ENCODE measurements around the gene CCDC78. TPM values are rescaled to one million over a fixed set of nuclear protein-coding genes. Genes with fewer than 3 reads are reported as not detected.

The CCDC78 gene
- total and polyA plus RNA-seq, 3 donors from 2014 or later = 3.2 to 6.1 (median 5.7) TPM

GRCh38 chr16:726188-726437 is 130 bp downstream of the CCDC78 start:
- Histone ChIP-seq H3K4me1 (peaks cover 22% of the 10 kb centered on the region), H3K4me3 (no peak overlapping the region)

GRCh38 chr16:725463-726187 is 618 bp downstream of the CCDC78 start:
- H3K4me1 ChIP-seq = peaks cover 22% of the 10 kb centered on the region
- H3K4me3 ChIP-seq = no peak overlapping the region
- no peaks in the 10 kb centered on the region for H3K9me3 ChIP-seq
- no peak overlapping the region for H3K27ac ChIP-seq
- no peak for TF ChIP-seq CTCF (IDR thresholded peaks at IDR 0.05)
- TF ChIP-seq POLR2A (IDR thresholded peaks at IDR 0.05) = no peak
- 44 to 82% methylated on average over 5 to 23 of the region's 23 CpGs for WGBS, 2 donors
- no peak for DNase-seq
- intact Hi-C loops (cut with DNase I; ENCODE audit: low total_unique reads) = no loop called here
- no peaks in the 10 kb centered on the region for H3K36me3 ChIP-seq (ENCODE audit: low read depth, missing control alignments)
- no peaks in the 10 kb centered on the region for H3K27me3 ChIP-seq

More at GRCh38 chr16:726188-726437, 130 bp downstream of the CCDC78 start:
- no peak for DNase-seq
- H3K36me3 ChIP-seq (ENCODE audit: low read depth, missing control alignments) = no peaks in the 10 kb centered on the region
- H3K27me3 ChIP-seq = no peaks in the 10 kb centered on the region
- 20 to 23% methylated on average over 4 to 9 of the region's 9 CpGs for WGBS, 2 donors
- intact Hi-C loops (cut with DNase I; ENCODE audit: low total_unique reads) = no loop called here
- TF ChIP-seq POLR2A (IDR thresholded peaks at IDR 0.05) (no peak), CTCF (IDR thresholded peaks at IDR 0.05) (no peak)
- H3K27ac ChIP-seq = no peak overlapping the region
- no peaks in the 10 kb centered on the region for H3K9me3 ChIP-seq

GRCh38 chr16:725041-725376 is 1.2 kb downstream of the CCDC78 start:
- no peak for TF ChIP-seq CTCF (IDR thresholded peaks at IDR 0.05)
- TF ChIP-seq POLR2A (IDR thresholded peaks at IDR 0.05) = no peak
- Histone ChIP-seq H3K27ac (no peak overlapping the region), H3K4me3 (no peak overlapping the region), H3K4me1 (peaks cover 25% of the 10 kb centered on the region), H3K36me3 (ENCODE audit: low read depth, missing control alignments) (no peaks in the 10 kb centered on the region), H3K9me3 (no peaks in the 10 kb centered on the region), H3K27me3 (no peaks in the 10 kb centered on the region)
- DNase-seq = no peak
- intact Hi-C loops (cut with DNase I; ENCODE audit: low total_unique reads) = no loop called here
- WGBS, 2 donors = 69% methylated on average over 3 of the region's 7 CpGs; no CpG with 5 or more reads in 1 of the 2 donors

GRCh38 chr16:724188-725040 is 1.8 kb downstream of the CCDC78 start:
- no peaks in the 10 kb centered on the region for H3K9me3 ChIP-seq
- no peak for DNase-seq
- no peaks in the 10 kb centered on the region for H3K36me3 ChIP-seq (ENCODE audit: low read depth, missing control alignments)
- intact Hi-C loops (cut with DNase I; ENCODE audit: low total_unique reads) = no loop called here
- WGBS, 2 donors = 72% methylated on average over 23 of the region's 29 CpGs; no CpG with 5 or more reads in 1 of the 2 donors
- no peak overlapping the region for H3K27ac ChIP-seq
- H3K27me3 ChIP-seq = no peaks in the 10 kb centered on the region
- H3K4me3 ChIP-seq = no peak overlapping the region
- peaks cover 29% of the 10 kb centered on the region for H3K4me1 ChIP-seq
- TF ChIP-seq POLR2A (IDR thresholded peaks at IDR 0.05) (no peak), CTCF (IDR thresholded peaks at IDR 0.05) (no peak)
